Central memory CD4-positive, alpha-beta T cell (primary cell): ENCODE measurements around the gene PNPLA2.

Source experiments
- DNase-seq: peaks from one replicate; pipeline ENCODE4 v3.0.0; 2022

Gene PNPLA2

GRCh38 chr11:786235-787083, 32.3 kb upstream of the PNPLA2 start:
- no peak for DNase-seq

- no peak for DNase-seq
Observed at GRCh38 chr11:787084-787675, 31.5 kb upstream of the PNPLA2 start.

DNA sequence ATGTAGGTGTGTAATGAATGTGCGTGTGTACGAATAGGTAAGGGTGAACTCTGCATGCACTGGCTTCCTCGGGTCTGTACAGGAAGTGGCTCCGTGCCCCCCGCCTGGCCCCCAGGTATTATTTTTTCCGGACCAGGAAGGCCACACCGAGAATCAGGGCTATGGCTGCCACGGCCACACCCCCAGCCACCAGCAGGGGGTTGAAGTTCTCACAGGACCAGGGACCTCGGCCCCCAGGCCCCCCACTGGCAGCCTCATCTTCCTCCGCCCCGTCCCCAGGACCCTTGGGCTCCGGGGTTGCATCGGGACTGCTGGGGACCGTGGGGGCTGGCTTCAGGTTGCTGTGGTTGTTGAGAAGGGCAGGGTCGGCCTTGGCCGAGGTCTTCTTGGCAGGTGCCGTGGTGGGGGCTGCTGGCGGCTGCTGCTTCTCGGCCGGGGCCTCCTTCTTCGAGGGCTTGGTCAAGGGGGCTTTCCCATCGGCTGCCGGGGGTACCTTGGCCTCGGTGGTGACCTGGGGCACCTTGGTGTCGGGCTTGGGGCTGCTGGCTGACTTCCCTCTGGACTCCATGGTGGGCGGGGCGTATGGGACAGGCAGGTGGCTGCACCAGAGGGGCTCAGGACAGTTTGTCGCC, 30.6 kb upstream of the PNPLA2 start:
- DNase-seq, result no peak

DNA sequence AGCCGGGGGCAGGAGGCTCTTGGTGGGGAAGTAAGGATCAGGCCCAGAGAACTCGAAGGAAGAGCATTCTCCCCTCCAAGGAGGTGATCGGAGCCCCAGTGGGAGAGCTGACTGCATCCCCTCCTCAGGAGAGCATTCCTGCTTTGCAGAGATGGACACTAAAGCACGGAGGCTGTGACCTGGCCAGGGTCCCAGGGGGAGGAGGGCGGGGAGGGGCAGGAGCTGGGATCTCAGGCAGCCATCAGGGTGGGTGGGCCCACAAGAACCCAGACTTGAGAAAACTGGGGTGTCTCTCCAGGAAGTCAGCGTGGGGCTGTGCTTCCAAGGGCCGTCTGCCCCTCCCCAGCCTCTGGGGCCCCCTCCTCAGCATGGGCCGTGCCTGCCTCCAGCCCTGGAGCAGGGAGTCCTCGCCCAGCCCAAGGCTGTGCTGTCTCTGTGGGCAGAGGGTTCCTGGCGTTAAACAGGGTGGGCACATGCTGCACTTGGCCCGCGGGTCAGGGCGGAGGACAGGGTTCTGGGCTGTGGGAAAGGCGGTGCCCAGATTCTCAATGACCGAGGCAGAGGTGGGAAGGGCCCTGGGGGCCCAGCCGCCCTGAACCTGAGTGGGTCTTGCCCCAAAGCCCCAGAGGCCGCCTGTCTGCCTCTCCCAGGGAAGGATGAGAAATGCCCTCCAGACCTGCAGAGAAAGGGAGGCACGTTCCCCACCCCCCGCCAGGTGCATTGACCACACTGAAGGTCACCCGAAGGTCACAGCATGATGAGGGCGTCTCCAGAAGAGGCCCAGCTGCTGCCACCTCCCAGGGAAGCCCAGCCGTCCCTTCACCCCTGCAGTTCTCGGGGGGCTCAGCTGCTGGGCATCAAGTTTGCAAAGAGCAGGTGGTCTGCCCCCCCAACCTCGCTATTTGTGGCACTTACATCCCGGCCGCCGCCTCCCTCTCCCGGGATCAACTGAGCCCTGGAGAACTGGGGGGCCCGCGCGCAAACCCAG, 29.5 kb upstream of the PNPLA2 start:
- DNase-seq, result no peak

DNA sequence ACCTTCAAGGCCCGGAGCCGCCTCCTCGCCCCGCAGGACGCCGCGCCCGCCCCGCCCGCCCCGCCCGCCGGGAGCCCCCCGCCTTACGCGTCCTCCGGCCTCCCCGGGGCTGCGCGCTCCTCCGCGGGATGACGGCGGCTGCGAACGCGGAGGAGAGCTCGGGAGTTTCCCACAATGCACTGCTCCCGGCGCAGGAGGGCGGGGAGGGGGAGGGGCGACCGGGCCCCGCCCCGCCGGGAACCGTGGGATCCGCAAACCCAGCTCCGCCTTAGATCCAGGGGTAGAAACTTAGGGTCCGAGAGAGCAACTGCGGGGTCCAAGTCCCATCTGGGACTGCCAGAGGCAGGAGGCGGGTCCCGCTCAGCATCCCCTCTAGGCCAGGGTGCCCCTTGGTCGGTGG, 28.8 kb upstream of the PNPLA2 start, which contains the start of gene CEND1:
Gene CEND1 (minus strand): TSS at position 148 of the 400 bp plus-strand sequence. CDS start 1,514 bp downstream, outside the sequence.
- DNase-seq, result no peak

GRCh38 chr11:790721-791564, 27.8 kb upstream of the PNPLA2 start:
- no peak for DNase-seq

DNA sequence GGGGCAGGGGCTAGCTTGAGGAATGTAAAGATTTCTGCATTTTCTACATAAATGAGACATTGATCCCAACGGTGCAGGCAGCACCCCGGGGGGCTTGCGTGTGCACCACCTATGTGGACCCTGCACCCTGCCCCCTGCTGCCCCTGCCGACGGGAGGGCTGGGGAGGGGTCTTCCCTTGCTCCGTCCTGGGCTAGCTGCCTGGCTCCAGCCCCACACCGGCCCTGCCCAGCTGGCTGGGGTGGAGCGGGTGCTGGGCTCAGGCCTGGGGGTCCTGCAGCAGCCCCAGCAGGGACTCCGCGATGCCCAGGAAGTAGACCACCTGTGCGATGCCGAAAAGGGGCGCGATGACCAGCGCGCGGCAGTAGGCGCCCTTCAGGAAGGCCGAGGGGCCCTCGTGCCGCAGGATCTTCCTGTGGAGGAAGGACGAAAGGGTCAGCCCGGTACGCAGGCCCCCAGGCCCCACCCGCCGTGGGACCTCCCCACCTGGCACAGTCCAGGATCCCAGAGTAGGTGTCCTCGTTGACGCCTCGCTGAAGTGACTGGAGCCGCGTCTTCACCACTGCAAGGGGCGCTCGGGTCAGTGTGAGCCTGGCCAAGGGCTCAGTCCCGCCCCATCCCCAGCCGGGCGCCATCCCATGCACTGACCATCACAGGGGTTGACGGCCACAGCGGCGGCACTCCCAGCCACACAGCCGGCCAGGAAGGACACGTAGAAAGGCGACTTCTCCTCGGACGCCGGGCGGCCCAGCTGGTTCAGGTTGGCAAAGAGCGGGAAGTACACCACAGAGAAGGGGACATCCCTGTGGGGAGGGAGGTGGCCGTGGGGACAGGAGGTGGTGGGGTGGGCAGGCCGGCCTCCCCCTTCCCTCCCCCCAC, 26.8 kb upstream of the PNPLA2 start:
- DNase-seq, result no peak

DNA sequence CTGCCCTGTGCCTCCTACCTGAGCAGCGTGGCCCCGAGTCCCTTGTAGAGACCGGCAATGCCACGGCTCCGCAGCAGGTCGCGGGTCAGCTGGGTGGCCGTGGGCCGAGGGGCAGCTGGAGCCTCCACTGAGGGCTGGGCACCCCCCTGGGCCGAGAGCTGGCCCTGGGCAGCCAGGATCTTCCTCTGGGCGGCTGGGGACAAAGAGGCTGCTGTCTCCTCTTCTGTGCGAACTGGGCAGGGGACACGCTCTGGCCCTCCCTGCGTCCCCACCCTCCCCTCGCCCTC, 26.2 kb upstream of the PNPLA2 start:
- no peak for DNase-seq

DNA sequence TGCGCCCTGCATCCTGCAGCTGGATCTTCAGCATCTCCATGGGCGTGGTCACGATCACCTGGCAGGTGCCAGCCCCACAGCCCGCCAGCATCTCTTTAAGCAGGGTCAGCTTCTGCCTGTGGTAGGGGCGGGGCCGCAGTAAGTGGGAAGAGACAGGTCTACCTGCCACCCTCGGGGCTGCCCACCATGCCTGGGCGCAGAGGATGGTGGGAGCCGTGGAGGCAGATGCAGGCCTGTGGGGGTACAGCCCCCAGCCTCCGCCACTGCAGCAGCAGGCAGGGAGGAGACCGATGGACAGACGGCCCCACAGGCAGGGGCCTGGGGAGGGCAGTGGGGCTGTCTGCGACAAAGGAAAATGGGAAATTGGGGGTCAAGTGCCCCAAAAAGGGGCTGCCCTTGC, 25.8 kb upstream of the PNPLA2 start:
- DNase-seq, result no peak

- DNase-seq, result no peak
Observed at GRCh38 chr11:793556-793955, 25.2 kb upstream of the PNPLA2 start.

GRCh38 chr11:794013-794765, 24.5 kb upstream of the PNPLA2 start:
- DNase-seq, result no peak

DNA sequence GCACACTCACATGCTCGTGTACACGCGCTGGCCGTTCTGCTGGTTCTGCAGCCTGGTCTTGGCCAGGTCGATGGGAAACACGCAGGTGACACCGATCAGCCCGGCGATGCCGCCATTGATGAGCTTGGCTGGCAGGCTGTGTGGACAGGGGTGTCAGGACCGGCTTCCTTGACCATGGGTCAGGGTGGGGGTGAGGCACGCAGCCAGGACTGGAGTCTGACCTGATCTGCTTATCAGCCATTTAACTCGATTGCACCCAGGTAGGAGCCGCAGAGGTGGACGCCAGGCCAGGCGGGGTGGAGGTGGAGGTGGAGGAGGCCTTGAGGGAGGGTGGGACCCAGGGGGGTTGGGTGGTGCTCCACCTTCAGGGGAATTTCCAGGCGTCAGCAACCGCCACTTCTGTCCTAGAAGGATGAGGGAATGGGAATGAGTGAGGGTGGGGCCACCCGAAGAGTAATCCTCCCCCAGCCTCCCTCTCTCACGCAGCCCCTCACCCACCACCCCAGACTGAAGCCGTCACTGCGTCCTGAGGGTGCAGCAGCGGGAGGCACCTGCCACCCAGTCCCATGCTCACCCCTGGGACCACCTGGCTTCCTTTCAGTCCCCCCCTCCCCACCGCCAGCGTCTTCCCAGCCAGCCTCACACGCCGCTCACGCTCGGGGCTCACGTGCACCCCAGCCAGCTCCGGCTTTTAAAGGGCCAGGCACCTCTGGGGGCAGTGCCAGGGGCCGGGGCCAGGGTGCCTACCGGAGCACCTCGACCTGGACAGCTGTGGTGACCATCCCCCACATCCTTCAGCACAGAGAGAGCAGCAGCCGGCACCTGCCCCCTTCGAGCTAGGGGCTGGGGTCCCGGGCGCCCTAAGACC, 23.7 kb upstream of the PNPLA2 start:
- no peak for DNase-seq

DNA sequence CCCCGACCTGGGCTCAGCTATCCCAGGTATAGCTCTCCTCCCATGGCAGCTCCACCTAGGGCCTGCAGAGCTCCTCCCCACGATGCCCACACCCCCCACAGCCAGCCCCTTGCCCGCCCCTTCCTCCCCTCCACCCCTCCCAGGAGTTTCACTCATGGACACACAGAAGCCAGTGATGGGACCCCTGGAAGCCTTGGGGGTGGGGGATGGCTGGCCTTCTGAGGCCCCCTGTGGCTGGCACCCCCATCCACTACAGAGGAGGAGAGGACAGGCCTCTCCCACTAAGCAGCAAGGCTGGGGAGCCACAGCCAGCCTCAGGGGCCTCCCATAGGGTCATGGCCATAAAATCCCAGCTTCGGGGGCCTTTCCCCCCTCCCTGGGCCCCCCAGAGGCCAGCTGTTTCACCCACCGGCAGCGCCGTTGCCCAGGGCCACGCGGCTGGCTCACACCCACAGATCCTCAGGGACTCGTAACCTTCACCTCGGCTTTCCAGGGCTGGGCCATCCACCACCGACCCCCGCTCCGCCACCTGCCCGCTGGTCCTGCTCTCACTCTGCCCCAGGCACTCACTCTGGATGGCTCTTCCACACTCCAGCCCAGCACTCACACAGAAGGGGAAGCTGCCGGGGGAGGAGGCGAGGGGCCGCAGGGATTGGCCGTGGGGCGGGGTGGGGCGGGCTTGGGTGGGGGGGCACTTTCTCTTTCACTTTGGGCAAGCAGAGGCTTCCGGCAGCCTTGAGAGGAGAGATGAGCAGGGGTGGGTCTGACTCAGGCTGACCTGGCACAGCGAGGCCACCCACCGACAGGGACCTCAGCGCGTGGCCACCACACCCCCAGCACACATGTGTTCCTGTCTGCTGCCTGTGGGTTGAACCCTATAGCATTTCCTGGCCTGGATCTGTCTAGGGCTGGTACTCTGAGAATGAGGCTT, 22.8 kb upstream of the PNPLA2 start:
- DNase-seq, result peak; percentile 71

GRCh38 chr11:796565-797295, 22.0 kb upstream of the PNPLA2 start:
- DNase-seq, result no peak

DNA sequence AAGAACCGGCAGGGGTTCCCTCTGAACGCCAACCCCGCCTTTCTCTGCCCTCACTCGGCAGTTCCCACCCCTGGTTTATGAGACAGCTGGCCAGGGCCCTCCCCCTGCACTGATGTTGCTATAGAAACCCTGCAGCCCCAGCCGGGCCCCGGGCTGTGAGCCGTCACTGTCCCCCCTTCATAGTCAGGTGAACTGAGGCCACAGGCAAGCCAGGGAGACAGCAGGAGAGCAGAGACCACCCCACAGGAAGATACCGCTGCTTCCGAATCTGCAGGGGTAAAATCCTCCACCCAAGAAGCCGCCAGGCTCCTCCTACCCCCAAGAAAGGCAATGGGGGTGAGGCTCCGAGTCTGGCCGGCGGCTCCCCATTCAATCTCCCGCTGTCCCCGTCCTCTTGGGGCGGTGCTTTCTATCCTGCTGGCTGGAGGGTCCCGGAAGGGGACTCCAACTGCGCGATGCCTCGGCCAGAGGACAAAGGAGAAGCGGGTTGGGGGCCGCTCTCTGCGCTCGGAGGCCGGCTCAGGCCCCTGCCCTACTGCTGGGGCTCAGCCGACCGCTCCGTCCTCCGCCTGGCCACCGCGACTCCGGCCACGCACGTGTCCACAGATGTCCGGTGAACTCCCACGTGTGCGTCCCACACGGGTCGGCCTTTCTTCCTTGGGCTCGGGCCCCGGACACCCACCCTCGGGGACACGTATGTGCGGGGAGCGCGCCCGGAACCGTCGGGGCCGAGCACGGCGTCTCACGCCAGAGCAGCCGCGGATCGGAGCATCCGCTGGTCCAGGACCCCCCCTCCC, 21.2 kb upstream of the PNPLA2 start:
- DNase-seq, result peak; percentile 72

GRCh38 chr11:798093-798713, 20.5 kb upstream of the PNPLA2 start, which contains the start of gene SLC25A22:
SLC25A22 (minus strand) TSS chr11:798281; CDS start chr11:795006, 3,275 bp downstream.
- peak; percentile 80 for DNase-seq
